Activated CD8-positive, alpha-beta memory T cell treated with anti-CD3 and anti-CD28 coated beads for 36 hours (primary cell): ENCODE measurements around the gene GALC. TPM values are rescaled to one million over a fixed set of nuclear protein-coding genes. Genes with fewer than 3 reads are reported as not detected.
"Not testable (repeated sequence)": the region's sequence is repeated elsewhere in the genome, so short reads cannot be mapped to it uniquely, and the experiment has no call there.

ENCODE experiments used
- CTCF ChIA-PET: fragments of 350-600 bp; sonication (Branson Sonifier 250); formaldehyde crosslinking; loops from one replicate; lab custom pipeline; 2021; ENCODE audit warnings: antibody characterized with exemption; lab: Charles Lee
- POLR2A ChIA-PET: fragments of 350-600 bp; sonication (Branson Sonifier 250); formaldehyde crosslinking; loops from one replicate; lab custom pipeline; 2021; ENCODE audit warnings: antibody characterized with exemption; lab: Charles Lee
- total RNA-seq, 2 experiments: library from RNA; stranded (reverse); gene quantifications; one replicate each; pipeline ENCODE4 v1.2.3, GENCODE V29; 2021

Gene GALC
- 10 to 100 TPM; 10.7 to 11.7 TPM for total RNA-seq

DNA sequence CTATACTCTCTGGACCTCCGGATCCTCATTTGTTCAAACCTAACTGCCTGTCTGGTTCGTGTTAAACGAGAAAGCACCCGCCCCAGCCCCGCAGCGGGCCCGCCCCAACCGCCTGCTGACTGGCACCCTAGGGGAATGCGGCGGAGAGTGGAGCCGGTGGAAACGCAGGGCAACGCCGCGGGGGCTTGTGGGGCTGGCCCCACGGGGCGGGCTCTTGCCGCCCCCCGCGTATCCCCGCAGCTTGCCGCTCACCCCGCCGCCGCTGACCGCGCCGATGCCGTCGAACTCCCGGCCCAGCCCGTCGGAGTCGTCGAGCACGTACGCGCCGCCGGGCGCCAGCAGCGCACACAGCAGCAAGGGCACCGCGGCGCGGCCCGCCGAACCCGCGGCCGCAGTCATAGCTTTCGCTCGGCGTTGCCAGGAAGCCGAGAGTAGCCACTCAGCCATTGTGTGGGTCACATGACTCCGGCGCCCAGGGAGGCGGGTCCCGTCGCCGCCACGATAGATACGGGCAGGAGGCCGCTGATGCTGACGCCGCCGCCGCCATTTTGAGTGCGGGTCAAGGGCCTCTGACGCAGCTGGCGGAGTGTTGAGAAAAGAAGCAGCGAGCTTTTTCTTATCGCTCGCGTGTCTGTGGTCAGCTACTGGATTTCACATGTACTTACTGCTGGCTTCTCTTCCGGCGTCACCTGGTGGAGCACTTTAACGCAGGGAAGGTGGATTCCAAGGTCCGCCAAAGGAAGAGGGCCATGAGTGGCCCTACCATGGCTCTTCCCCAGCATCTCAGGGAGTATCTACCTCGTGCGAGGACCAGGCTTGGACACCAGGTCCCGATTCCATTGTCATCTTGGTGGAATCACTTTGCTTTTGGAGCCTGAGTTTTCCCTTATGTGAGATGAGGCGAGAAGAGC, at the start of gene GALC:
TSS of gene GALC (minus strand) at position 465 of the 911 bp plus-strand sequence. CDS start at position 447, 18 bp downstream.
- ChIA-PET POLR2A (interaction anchor here (0.7 to 2.0 kb wide), 6 partner anchors 10 to 40 kb away, joined by 3 to 29 read pairs (median 4); partner anchors contain the start of gene GPR65), CTCF (interaction anchor here (0.8 to 1.3 kb wide), 3 partner anchors 13 to 194 kb away, joined by 3 to 8 read pairs (median 5); partner anchors contain the start of gene GPR65)

- ChIA-PET POLR2A (no interaction called here), CTCF (no interaction called here)
Measured at GRCh38 chr14:88040146-88040545, 47.2 kb upstream of the GALC start.

DNA sequence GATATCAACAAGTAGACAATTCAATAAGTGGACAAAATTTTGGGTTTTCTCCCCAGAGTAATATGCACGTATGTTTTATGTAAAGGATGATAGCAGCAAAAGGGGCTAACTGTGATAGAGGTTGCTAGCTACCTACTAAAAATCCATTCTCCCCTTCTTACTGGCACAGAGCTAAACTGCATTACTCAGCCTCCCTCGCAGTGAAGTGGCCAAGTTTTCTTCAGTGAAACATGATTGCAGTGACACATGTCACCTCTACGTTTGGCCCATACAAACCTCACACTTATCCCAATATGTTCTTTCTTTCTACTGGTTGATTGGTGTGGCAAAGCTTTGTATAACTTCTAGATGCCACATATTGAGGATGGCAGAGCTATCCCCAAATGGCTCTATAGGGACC, 46.2 kb upstream of the GALC start:
- CTCF ChIA-PET, result interaction anchor here (1.1 kb wide), 1 partner anchor 10 kb away, joined by 4 read pairs; no protein-coding TSS in a partner anchor

GRCh38 chr14:88037325-88037724, 44.3 kb upstream of the GALC start:
- ChIA-PET POLR2A (no interaction called here), CTCF (no interaction called here)

More for the DNA sequence above, 46.2 kb upstream of the GALC start:
- POLR2A ChIA-PET, result no interaction called here

DNA sequence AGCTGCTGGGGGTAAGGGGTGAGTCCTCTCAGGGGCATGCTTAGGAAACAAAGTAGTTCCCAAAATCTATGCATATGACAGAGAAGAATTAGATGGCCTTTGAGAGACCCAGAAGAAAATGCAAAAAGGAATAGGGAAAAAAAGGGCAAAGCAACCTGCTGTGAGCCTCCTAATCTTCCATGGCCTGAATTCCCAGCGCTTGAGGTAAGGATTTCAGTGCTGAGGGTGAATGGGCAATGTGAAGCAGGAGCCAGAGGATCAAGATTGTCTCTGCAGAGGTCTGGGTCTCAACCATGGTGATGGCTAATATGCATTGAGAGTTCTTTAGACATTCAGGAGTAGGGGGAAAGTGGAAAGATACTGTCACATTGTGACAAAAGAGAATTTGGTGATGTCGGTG, 43.4 kb upstream of the GALC start:
- POLR2A ChIA-PET, result no interaction called here
- CTCF ChIA-PET, result no interaction called here

- POLR2A ChIA-PET, result no interaction called here
- CTCF ChIA-PET, result no interaction called here
Measured at GRCh38 chr14:88034076-88034475, 41.1 kb upstream of the GALC start.

DNA sequence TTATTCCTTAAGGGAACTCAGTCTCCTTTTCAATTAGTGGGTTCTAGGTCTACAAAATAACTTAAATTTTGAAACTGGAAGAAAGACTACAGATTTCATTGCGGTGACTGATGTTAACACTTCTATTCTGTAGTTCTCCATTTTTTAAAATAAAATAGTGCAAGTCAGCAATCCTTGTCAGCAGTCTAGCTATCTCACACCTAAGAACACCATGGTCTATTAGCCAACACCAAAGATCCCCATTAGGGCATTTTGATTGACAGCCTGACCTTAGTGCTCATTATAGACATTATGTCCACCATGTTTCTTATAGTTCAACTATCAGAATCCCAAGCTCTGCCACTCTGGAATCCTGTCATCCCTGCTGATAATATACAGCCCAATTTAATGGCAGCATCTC, 39.4 kb upstream of the GALC start:
- POLR2A ChIA-PET, result no interaction called here
- CTCF ChIA-PET, result no interaction called here

DNA sequence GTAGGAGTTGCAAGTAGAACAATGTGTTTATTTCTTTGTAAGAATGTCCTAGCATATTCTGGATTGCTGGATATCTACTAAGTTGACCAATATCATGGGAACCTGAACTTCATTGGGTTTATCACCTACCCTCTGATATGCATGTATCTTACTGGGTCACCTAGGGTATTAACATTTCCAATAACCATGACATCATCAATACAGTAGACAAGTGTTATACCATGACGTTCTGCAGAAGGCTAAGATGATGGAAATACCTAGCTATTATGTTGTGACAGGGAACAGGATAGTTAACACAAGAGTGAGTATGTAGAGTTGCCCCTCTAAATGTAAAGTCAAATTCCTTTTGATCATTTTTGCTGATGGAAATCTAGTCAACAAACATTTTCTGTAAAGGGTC, 37.9 kb upstream of the GALC start:
- CTCF ChIA-PET, result no interaction called here

GRCh38 chr14:88030079-88030478, 37.1 kb upstream of the GALC start:
- CTCF ChIA-PET, result interaction anchor here (1.4 kb wide), 1 partner anchor 25 kb away, joined by 3 read pairs; the partner anchor contains the start of gene GPR65
- POLR2A ChIA-PET, result interaction anchor here (1.1 kb wide), 1 partner anchor 36 kb away, joined by 3 read pairs; no protein-coding TSS in a partner anchor

More for the DNA sequence above, 37.9 kb upstream of the GALC start:
- POLR2A ChIA-PET, result no interaction called here

- CTCF ChIA-PET, result interaction anchor here (0.6 to 1.5 kb wide), 4 partner anchors 10 to 132 kb away, joined by 3 to 4 read pairs (median 4); partner anchors contain the start of gene GPR65
- POLR2A ChIA-PET, result interaction anchor here (0.6 to 1.1 kb wide), 3 partner anchors 23 to 241 kb away, joined by 3 read pairs; no protein-coding TSS in a partner anchor
Measured at GRCh38 chr14:88029500-88029899, 36.5 kb upstream of the GALC start.

DNA sequence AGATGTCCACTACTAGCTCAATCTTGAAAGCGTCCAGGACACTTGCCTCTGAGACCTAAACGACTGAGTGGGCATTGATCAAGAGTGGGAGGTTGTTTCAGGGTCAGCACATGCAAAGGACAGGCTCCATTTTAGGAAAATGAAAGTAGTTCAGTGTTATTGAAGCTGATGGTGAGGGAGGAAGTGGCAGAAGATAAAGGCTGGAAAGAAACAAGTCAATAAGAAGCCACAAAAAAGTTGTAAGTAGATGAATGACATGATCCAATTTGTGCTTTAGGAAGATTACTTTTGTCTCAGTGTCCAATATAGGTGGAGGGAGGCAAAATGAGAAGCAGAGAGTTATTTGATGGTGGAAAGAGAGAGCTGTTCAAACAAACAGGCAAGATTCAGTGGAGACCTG, 33.9 kb upstream of the GALC start:
- ChIA-PET POLR2A (interaction anchor here (0.8 kb wide), 1 partner anchor 34 kb away, joined by 4 read pairs; no protein-coding TSS in a partner anchor), CTCF (no interaction called here)

DNA sequence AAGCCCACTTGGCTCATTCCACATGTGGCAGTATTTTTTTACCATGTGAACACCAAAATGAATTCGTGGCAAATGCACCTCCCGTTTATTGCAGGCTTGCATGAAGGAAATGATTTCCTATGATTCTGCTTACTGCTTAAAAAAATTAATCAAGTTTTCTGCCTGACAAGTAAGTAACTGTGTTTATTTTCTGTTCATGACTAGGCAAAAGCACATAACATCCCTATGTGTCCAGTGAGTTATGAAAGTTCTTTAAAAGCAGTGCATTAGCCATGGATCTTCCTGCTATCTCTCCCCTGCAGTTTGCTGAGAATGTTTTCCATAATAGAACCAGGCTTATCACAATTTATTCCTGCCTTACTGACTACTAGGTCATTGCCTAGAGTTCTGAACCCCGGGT, 32.3 kb upstream of the GALC start:
- CTCF ChIA-PET, result no interaction called here
- POLR2A ChIA-PET, result no interaction called here

- CTCF ChIA-PET, POLR2A ChIA-PET: not testable (repeated sequence)
Measured at GRCh38 chr14:88024252-88025086, 31.5 kb upstream of the GALC start.

DNA sequence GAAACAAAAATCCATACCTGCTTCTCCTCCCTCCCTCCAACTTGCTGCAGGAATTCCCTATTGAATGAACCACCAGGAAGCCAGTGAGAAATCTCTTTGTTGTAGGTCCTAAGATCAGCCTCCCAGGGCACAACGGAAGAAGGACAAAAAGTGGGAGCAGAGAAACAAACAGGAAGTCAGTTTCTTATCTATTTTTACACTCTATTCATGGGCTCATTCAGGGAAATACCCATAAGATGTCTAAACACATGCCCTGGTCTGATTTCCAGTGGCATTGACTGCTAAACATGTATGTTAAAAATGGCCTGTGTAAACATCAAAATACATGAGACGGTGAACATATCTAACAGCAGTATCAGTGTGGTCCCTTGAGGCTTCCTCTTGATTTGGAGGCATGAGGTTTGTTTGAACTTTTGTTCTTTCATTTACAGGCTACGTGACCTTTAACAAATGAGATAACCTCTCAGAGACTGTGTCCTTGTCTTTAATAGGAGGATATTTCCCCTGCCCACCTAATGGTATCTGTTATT, 30.7 kb upstream of the GALC start:
- ChIA-PET POLR2A (no interaction called here), CTCF (no interaction called here)

DNA sequence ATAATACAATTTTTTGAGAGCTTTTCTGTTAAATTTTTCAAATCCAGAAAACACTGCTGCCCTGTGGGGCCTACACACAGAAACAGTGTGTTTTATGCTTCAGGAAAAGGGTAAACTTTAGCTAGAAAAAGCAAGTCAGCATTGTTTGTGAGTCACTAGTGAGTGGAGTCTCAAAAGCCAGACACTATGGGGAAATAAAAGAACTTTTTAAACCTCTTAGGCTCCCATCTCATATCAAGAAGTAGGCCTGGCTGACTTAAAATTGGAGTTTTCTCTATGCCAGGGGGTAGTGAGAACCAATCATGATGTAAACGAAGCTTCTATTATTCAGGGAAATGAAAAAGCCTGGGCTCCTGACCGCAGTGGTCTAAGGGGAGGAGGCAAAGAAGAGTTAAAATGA, 24.6 kb upstream of the GALC start:
- CTCF ChIA-PET, result interaction anchor here (2.2 kb wide), 1 partner anchor 25 kb away, joined by 5 read pairs; the partner anchor contains the start of gene GALC
- POLR2A ChIA-PET, result no interaction called here

DNA sequence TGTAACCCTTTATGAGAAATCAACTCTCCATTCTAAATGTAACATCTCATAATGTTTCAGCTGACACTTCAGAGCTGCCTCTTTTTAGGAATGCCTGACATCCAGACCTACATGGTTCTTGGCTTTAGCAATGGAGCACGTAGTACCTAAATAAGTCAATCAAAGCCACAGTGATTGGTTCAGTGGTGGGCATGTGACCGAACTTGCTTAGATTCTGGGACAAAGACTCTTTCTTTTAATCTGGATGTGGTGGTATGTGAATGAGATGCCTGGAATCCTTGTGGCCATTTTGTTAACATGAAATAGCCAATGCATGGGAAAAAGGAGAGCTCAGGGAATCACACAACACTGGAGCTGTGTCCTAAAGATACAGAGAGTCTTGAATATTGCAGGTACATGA, 23.8 kb upstream of the GALC start:
- POLR2A ChIA-PET, result no interaction called here
- CTCF ChIA-PET, result interaction anchor here (2.2 kb wide), 1 partner anchor 24 kb away, joined by 5 read pairs; the partner anchor contains the start of gene GALC

GRCh38 chr14:88013750-88014349, 20.9 kb upstream of the GALC start:
- ChIA-PET POLR2A (interaction anchor here (0.8 kb wide), 1 partner anchor 21 kb away, joined by 3 read pairs; the partner anchor contains the start of gene GALC), CTCF (interaction anchor here (0.6 to 1.7 kb wide), 5 partner anchors 22 to 176 kb away, joined by 3 to 7 read pairs (median 4); no protein-coding TSS in a partner anchor)

DNA sequence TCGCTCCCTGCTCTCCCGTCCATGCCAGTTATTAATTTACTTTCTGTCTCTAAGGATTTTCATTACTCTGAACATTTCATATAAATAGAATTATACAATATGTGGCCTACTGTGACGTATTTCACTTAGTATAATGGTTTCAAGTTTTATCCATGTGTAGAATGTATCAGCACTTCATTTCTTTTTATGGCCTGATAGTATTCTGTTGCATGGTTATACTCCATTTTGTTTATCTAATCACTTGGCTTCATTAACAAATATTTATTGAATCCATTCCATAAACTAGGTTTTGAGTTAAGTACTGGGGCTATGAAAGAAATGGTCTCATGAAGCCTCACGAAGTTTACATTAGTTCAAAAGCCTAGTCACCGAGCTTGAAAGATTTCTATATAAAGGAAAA, 19.5 kb upstream of the GALC start:
- ChIA-PET CTCF (interaction anchor here (0.7 kb wide), 1 partner anchor 74 kb away, joined by 3 read pairs; no protein-coding TSS in a partner anchor), POLR2A (no interaction called here)
